ENCODE data around the gene BMPR1B.
"Not testable (repeated sequence)": the region's sequence is repeated elsewhere in the genome, so short reads cannot be mapped to it uniquely, and the experiment has no call there.

BMPR1B gene

GRCh38 chr4:95091272-95091671, 333.5 kb downstream of the BMPR1B start:
- DNase-seq (ENCODE audit: low read depth) = no peak

- DNase-seq (ENCODE audit: low read depth) = no peak
Observed at GRCh38 chr4:95092766-95093165, 335.0 kb downstream of the BMPR1B start.

GRCh38 chr4:95093460-95093859, 335.7 kb downstream of the BMPR1B start:
- no peak for DNase-seq (ENCODE audit: low read depth)

- no peak for DNase-seq (ENCODE audit: low read depth)
Observed at GRCh38 chr4:95093936-95094929, 336.5 kb downstream of the BMPR1B start.

GRCh38 chr4:95095348-95095974, 337.7 kb downstream of the BMPR1B start:
- no peak for DNase-seq (ENCODE audit: low read depth)

- no peak for DNase-seq (ENCODE audit: low read depth)
Observed at GRCh38 chr4:95102162-95102790, 344.5 kb downstream of the BMPR1B start.

- DNase-seq (ENCODE audit: low read depth) = no peak
Observed at GRCh38 chr4:95105112-95105511, 347.4 kb downstream of the BMPR1B start.

GRCh38 chr4:95105983-95106382, 348.2 kb downstream of the BMPR1B start:
- DNase-seq (ENCODE audit: low read depth) = no peak

GRCh38 chr4:95106408-95106928, 348.7 kb downstream of the BMPR1B start:
- no peak for DNase-seq (ENCODE audit: low read depth)

- no peak for DNase-seq (ENCODE audit: low read depth)
Observed at GRCh38 chr4:95107004-95107403, 349.2 kb downstream of the BMPR1B start.

- DNase-seq (ENCODE audit: low read depth) = no peak
Observed at GRCh38 chr4:95107635-95108034, 349.9 kb downstream of the BMPR1B start.

GRCh38 chr4:95108883-95109421, 351.2 kb downstream of the BMPR1B start:
- no peak for DNase-seq (ENCODE audit: low read depth)

- DNase-seq (ENCODE audit: low read depth) = no peak
Observed at GRCh38 chr4:95114521-95114920, 356.8 kb downstream of the BMPR1B start.

GRCh38 chr4:95118497-95118896, 360.7 kb downstream of the BMPR1B start:
- no peak for DNase-seq (ENCODE audit: low read depth)

- no peak for DNase-seq (ENCODE audit: low read depth)
Observed at GRCh38 chr4:95120456-95120855, 362.7 kb downstream of the BMPR1B start.

GRCh38 chr4:95122001-95122400, 364.2 kb downstream of the BMPR1B start:
- no peak for DNase-seq (ENCODE audit: low read depth)

- no peak for DNase-seq (ENCODE audit: low read depth)
Observed at GRCh38 chr4:95124906-95125504, 367.2 kb downstream of the BMPR1B start.

- DNase-seq (ENCODE audit: low read depth) = no peak
Observed at GRCh38 chr4:95129031-95129430, 371.3 kb downstream of the BMPR1B start.

- DNase-seq (ENCODE audit: low read depth) = no peak
Observed at GRCh38 chr4:95129821-95130311, 372.1 kb downstream of the BMPR1B start.

GRCh38 chr4:95134016-95134415, 376.3 kb downstream of the BMPR1B start:
- not testable (repeated sequence) for DNase-seq (ENCODE audit: low read depth)

GRCh38 chr4:95139424-95139823, 381.7 kb downstream of the BMPR1B start:
- not testable (repeated sequence) for DNase-seq (ENCODE audit: low read depth)

- DNase-seq (ENCODE audit: low read depth) = no peak
Observed at GRCh38 chr4:95141361-95141760, 383.6 kb downstream of the BMPR1B start.

All from stimulated activated CD8-positive, alpha-beta memory T cell treated with anti-CD3 and anti-CD28 coated beads, Interleukin-12 subunit alpha, Interleukin-12 subunit beta, amount 100 ng/mL, for 4 hours (primary cell).